MCF 10A (cell line): ENCODE measurements around the gene HEXIM1. TPM values are rescaled to one million over a fixed set of nuclear protein-coding genes. Genes with fewer than 3 reads are reported as not detected.

ENCODE experiments used
- BruUV-seq: library from RNA; stranded (reverse); fragments of 400-500 nt; replicated peaks from 2 replicates; lab custom pipeline; 2021; lab: Mats Ljungman, UMichigan
- CTCF ChIA-PET: fragments of 300-600 bp; sonication (Branson Sonifier 250); formaldehyde crosslinking; extraction: SDS; loops from one replicate; lab custom pipeline; 2021; ENCODE audit warnings: antibody characterized with exemption, inconsistent platforms; lab: Yijun Ruan, JAX
- POLR2A ChIA-PET: fragments of 300-600, 350-650 bp; sonication (Branson Sonifier 250); formaldehyde crosslinking; extraction: SDS; loops from one replicate; lab custom pipeline; 2020; ENCODE audit warnings: antibody characterized with exemption, inconsistent platforms; lab: Yijun Ruan, JAX
- DNase-seq: peaks from one replicate; pipeline ENCODE4 v3.0.0-alpha.2; 2018; ENCODE audit not compliant: unreplicated experiment
- H3K27ac Mint-ChIP-seq: one replicate; pipeline ENCODE4 v1.8.0; 2022; ENCODE audit warnings: mild to moderate bottlenecking, low read depth, mixed read lengths; ENCODE audit not compliant: unreplicated experiment
- H3K27me3 Mint-ChIP-seq: one replicate; pipeline ENCODE4 v1.8.0; 2022; ENCODE audit warnings: mixed read lengths; ENCODE audit not compliant: insufficient read depth, unreplicated experiment
- H3K36me3 Mint-ChIP-seq: one replicate; pipeline ENCODE4 v1.8.0; 2022; ENCODE audit warnings: mild to moderate bottlenecking, moderate library complexity, mixed read lengths; ENCODE audit not compliant: insufficient read depth, unreplicated experiment
- H3K4me1 Mint-ChIP-seq: one replicate; pipeline ENCODE4 v1.8.0; 2022; ENCODE audit warnings: mixed read lengths; ENCODE audit not compliant: insufficient read depth, unreplicated experiment
- H3K4me3 Mint-ChIP-seq: one replicate; pipeline ENCODE4 v1.8.0; 2022; ENCODE audit warnings: mild to moderate bottlenecking, moderate library complexity, mixed read lengths; ENCODE audit not compliant: unreplicated experiment
- H3K9me3 Mint-ChIP-seq: one replicate; pipeline ENCODE4 v1.8.0; 2022; ENCODE audit warnings: mixed read lengths; ENCODE audit not compliant: unreplicated experiment
- intact Hi-C: fragments of 100-400 bp; cut with micrococcal nuclease; formaldehyde crosslinking; loops from 2 replicates; pipeline ENCODE4 v1.14.1; 2022
- total RNA-seq: library from RNA; stranded (reverse); gene quantifications from 2 replicates; pipeline ENCODE4 v1.2.3, GENCODE V29; 2022
- TF ChIP-seq, protein P1 (sequence below): fragments of 200-600 bp; IDR thresholded peaks from one replicate; pipeline ENCODE4 v1.8.0; 2022; ENCODE audit warnings: antibody characterized with exemption, mild to moderate bottlenecking; ENCODE audit not compliant: unreplicated experiment

The HEXIM1 gene
- total RNA-seq, 1 experiment from 2014 or later = 26.7 TPM

GRCh38 chr17:45104029-45104428 is 44.2 kb upstream of the HEXIM1 start:
- H3K27me3 Mint-ChIP-seq = no peaks in the 10 kb centered on the region
- no peak overlapping the region for H3K4me3 Mint-ChIP-seq
- intact Hi-C loops = no loop called here
- peaks cover 22% of the 10 kb centered on the region for H3K4me1 Mint-ChIP-seq
- BruUV-seq = no TSS peak
- TF ChIP-seq, protein P1, sequence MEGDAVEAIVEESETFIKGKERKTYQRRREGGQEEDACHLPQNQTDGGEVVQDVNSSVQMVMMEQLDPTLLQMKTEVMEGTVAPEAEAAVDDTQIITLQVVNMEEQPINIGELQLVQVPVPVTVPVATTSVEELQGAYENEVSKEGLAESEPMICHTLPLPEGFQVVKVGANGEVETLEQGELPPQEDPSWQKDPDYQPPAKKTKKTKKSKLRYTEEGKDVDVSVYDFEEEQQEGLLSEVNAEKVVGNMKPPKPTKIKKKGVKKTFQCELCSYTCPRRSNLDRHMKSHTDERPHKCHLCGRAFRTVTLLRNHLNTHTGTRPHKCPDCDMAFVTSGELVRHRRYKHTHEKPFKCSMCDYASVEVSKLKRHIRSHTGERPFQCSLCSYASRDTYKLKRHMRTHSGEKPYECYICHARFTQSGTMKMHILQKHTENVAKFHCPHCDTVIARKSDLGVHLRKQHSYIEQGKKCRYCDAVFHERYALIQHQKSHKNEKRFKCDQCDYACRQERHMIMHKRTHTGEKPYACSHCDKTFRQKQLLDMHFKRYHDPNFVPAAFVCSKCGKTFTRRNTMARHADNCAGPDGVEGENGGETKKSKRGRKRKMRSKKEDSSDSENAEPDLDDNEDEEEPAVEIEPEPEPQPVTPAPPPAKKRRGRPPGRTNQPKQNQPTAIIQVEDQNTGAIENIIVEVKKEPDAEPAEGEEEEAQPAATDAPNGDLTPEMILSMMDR = no peak
- peaks cover 92% of the 10 kb centered on the region for H3K36me3 Mint-ChIP-seq
- DNase-seq = no peak
- no peaks in the 10 kb centered on the region for H3K9me3 Mint-ChIP-seq
- no peak overlapping the region for H3K27ac Mint-ChIP-seq
- ChIA-PET CTCF (interaction anchor here (0.6 to 3.1 kb wide), 8 partner anchors 8 to 185 kb away, joined by 3 to 16 read pairs (median 4); partner anchors contain the start of gene ACBD4), POLR2A (interaction anchor here (0.6 to 7.3 kb wide), 8 partner anchors 11 to 56 kb away, joined by 3 to 54 read pairs (median 12); partner anchors contain the start of genes DCAKD and NMT1)

DNA sequence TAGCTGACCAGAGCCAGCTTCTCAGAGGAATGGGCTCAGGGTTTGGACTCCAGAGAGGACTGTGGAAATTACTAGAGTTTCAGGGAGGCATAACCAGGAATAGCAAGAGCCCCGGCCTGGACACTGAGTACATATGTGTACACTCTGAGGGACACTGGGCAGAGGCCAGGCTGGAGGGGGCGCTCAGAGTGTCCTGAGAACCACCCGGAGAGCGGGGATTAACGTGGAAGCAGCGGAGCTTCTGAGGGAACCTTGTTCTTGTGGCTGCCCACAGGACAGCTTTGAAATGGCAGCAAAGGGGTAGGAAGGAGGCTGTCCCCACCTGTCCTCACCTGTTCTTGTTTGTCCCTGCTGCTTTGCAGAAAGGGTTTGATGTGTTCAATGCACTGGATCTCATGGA is 43.8 kb upstream of the HEXIM1 start:
- no peak overlapping the region for H3K27ac Mint-ChIP-seq
- no TSS peak for BruUV-seq
- POLR2A ChIA-PET = interaction anchor here (0.6 to 7.3 kb wide), 6 partner anchors 11 to 57 kb away, joined by 3 to 54 read pairs (median 6); partner anchors contain the start of genes HEXIM2 and NMT1
- H3K4me1 Mint-ChIP-seq = peaks cover 18% of the 10 kb centered on the region
- CTCF ChIA-PET = interaction anchor here (0.6 to 2.1 kb wide), 6 partner anchors 8 to 185 kb away, joined by 3 to 7 read pairs (median 4); no protein-coding TSS in a partner anchor
- intact Hi-C loops = no loop called here
- no peaks in the 10 kb centered on the region for H3K9me3 Mint-ChIP-seq
- TF ChIP-seq, protein P1 = no peak
- peaks cover 92% of the 10 kb centered on the region for H3K36me3 Mint-ChIP-seq
- no peaks in the 10 kb centered on the region for H3K27me3 Mint-ChIP-seq
- DNase-seq = no peak
- H3K4me3 Mint-ChIP-seq = no peak overlapping the region

DNA sequence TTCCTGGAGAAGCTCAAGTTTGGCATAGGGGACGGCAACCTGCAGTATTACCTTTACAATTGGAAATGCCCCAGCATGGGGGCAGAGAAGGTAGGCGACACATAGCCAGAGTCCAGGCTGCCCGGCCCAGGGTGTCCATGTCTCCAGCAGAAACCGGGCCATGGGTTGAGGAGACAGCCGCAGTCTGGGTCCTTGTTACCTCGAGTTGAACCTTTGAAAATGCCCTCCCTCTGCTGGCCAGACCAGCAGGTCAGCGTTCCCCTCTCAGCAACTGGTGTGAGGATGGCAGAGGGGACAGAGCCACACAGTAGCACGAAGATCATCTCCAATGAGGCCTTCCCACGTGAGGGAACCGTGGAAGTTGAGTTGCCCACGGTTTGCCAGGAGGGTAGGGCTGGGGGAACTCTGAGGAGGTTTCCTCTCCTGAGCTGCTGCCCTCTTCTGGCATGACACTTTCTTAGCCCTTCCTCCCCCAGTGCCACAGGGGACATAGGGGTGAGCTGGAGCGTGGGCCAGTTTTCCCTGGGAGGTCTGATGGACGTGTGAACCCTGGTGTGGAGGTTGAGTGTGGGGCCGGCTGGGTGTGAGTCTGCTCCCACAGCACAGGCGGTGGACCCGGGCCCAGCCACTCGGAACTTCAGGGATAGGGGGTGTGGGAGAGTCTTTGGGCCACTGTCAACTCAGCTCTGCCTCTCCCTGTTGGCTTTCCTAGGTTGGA is 43.2 kb upstream of the HEXIM1 start:
- ChIA-PET CTCF (interaction anchor here (0.5 to 2.0 kb wide), 6 partner anchors 9 to 85 kb away, joined by 3 to 7 read pairs (median 4); partner anchors contain the start of gene ACBD4), POLR2A (interaction anchor here (1.2 to 2.0 kb wide), 5 partner anchors 11 to 124 kb away, joined by 3 to 7 read pairs (median 4); partner anchors contain the start of gene HEXIM2)
- H3K36me3 Mint-ChIP-seq = peaks cover 90% of the 10 kb centered on the region

More for the DNA sequence above, 43.2 kb upstream of the HEXIM1 start:
- TF ChIP-seq, protein P1 = no peak
- Mint-ChIP-seq H3K9me3 (no peaks in the 10 kb centered on the region), H3K4me1 (peaks cover 18% of the 10 kb centered on the region), H3K4me3 (no peak overlapping the region), H3K27me3 (no peaks in the 10 kb centered on the region), H3K27ac (no peak overlapping the region)
- DNase-seq = no peak
- intact Hi-C loops = no loop called here
- BruUV-seq = no TSS peak
